Cerebellar nuclear complex (tissue), 1 donor: ENCODE data around the gene GPR183.

Experiments
- DNase-seq, 2 experiments: peaks; one replicate each; lab custom pipeline; 2025; lab: John Stamatoyannopoulos, UW

The GPR183 gene

DNA sequence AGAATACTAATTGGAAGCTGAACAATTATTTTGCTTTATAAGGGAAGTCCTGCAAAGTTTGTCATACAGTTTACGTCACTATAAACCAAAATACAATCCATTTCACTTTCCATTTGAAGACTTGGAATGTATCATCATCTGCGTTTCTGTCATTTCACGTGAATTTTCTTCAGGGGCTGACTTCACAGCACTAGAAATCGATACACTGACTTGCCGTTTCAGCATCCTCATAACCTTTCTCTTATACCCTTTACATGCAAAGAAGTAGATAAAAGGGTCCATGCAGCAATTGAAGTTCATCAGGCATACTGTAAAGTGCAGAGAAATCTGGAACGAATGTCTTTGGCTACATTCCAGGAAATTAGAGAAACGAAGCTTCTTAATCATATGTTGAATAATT, 12.2 kb downstream of the GPR183 start:
- DNase-seq: no peak

- DNase-seq: no peak
These were observed 13.0 kb downstream of the GPR183 start for GRCh38 chr13:99294198-99294597.

DNA sequence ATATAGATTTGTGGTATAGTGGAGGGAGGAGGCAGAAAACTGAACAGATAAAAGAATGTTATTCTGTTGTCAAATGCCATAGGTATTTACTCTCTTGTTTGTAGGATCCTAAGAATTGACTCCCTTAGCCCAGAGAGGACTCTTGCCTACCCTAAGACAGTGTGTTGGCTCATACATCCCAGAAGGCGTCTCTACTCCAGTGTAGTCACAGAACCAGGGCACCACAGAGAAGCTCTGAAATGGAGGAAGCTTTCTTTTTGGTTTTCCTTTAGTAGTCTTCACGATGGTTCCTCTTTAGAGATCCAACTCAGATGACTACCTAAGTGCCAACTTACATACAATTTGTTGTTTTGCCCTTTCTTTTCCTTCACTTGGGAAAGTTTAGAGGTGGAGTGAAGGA, 14.0 kb downstream of the GPR183 start:
- no peak for DNase-seq

DNA sequence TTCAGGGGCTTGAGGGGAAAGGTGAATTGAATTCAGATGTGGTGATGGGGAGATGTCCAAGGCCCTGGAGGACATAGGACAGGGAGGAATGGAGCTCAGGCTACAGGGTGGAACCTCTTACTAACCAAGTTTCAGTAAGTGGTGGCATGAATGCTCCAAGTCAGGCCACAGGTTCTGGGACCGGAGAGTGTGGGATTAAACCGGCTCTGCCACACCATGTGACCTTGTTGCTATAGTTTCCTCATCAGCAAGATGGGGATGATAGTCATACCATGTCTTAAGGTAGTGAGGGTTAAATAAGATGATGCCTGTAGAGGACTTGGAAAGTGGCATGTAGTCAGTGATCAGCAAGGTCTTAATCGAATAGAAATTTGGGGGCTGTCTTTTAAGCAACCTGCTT, 16.3 kb downstream of the GPR183 start:
- DNase-seq: no peak

GRCh38 chr13:99289674-99290337, 17.4 kb downstream of the GPR183 start:
- DNase-seq: no peak

DNA sequence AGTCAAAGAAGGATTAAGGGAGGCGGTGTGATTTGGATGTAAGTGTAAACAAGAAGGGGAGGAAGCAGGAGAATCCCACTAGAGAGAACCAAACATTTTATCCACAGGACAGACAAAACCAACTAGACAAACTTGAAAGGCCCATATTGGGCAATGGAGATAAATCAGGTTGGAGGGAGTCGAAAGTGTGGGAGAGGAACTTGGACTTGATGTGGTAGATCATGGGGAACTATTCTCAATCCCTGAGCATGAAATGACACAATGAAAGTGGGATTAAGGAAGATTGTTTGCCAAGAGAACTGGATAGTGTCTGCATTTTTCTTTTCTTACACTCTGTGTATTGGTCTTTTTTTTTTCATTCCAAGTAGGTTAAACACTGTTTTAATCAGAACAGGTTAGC, 17.9 kb downstream of the GPR183 start:
- DNase-seq: no peak

GRCh38 chr13:99288089-99288488, 19.1 kb downstream of the GPR183 start:
- DNase-seq: no peak

DNA sequence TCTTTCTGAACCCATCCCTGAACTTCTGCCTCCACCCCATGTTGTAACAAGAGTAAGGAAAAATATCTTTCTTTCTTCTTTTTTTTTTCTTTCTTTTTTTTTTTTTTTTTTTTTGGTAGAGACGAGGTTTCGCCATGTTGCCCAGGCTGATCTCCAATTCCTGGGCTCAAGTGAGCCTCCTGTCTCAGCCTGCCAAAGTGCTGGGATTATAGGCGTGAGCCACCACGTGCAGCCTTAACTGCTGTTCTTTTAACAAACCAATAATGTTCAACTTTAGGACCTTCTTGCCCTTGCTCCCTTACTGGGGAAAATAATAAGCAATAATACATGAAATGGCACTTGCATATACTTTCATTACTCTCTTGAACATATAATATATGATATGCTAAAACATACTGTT, 19.6 kb downstream of the GPR183 start:
- no peak for DNase-seq

GRCh38 chr13:99285432-99286182, 21.6 kb downstream of the GPR183 start:
- DNase-seq: no peak

GRCh38 chr13:99282264-99283231, 24.7 kb downstream of the GPR183 start:
- DNase-seq: no peak

- DNase-seq: no peak
These were observed 25.4 kb downstream of the GPR183 start for GRCh38 chr13:99281811-99282263.

GRCh38 chr13:99280166-99280565, 27.0 kb downstream of the GPR183 start:
- no peak for DNase-seq

GRCh38 chr13:99279637-99280036, 27.6 kb downstream of the GPR183 start:
- no peak for DNase-seq

DNA sequence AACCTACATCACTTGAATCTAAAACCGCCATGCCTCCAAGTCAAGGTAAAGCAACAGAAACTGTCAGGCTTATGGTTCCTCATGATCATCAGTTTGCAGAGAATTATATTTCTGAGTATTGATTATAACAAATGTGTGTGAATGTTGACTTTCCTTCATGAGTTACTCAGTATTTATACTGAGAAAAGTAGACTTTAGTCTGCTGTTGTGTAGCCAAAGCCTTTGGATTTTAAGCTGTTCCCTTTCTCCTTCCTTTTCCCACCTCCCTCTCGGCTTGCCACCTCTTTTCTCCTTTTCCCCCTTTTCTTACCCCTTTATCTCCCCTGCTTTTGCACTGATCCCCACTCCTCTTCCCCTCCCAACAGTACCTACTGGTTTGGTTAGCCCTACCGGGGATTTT, 28.4 kb downstream of the GPR183 start:
- DNase-seq: no peak

DNA sequence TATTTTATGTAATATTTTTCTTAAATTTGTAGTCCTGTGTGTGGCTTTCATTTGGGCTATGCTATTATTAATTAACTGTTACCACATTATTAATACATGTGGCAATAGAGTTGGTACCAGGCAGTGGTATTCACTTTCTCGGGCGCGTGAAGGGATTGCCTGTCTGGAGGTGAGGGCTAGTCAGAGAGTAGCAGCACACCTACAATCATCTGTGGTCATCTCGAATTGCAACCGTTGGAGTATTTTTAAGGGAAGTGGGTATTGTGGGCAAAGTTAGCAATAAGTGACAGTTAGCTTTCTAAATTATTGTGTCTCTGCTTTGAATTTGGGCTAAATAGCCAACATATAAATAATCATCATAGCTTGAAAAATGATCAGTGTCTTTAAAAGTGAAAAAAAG, 29.0 kb downstream of the GPR183 start:
- no peak for DNase-seq

DNA sequence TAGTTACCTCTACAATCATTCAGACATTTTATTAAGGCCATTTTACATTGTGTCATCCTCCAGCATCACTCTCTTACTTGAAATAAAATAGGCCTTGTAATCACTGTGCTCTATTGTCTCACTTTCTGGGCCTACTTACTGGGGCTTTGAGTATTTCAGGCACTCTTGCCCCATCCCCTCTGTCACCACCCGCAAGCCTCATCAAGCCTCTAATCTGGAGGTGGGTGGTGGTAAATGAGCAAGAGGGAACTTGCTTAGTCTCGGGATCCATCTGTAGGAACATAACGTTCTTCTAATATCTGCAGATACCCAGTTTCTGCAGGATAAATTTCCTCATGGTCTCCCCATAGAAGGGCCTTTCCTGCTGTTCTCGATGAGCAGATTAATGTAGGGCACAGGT, 29.6 kb downstream of the GPR183 start:
- no peak for DNase-seq

DNA sequence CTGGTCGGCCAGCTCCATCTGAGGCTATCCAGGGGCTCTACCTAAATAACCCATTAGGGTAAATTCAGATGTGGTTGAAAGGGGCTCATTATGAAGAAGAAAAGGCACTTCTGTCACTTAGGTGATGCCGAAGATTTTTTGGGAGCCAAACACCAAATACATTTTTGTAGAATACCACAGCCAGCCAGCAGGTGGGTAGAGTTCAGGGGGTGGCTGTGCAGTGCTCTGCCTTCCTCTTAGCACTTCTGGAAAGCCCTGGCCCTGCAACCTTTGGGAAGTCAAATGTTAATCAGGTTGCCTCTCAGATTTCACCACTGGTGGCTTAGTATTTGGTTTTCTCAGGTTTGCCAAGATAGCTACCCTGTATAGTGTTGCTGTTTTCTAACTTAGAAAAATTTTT, 30.5 kb downstream of the GPR183 start:
- no peak for DNase-seq

- no peak for DNase-seq
These were observed 32.1 kb downstream of the GPR183 start for GRCh38 chr13:99275093-99275469.

DNA sequence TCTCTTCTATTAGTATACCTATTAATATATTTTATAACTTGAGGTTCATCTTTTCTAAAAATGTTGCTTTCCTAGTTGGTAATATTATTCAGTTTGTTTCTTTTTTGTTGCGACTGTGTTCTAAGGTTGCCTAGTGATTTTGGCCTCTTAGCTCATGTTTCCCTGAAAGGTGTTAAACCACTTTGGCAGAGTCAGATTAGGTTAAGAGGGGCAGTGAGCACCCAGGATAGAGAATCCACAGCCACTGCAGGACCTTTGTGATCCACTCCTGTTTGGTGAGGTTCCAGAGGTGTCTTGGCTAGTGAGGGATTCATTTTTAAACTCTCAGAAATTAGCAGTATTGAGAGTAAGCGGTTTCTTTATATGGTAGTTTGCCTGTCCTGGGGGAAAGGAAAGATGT, 34.1 kb downstream of the GPR183 start:
- no peak for DNase-seq

GRCh38 chr13:99272481-99272880, 34.7 kb downstream of the GPR183 start:
- no peak for DNase-seq

DNA sequence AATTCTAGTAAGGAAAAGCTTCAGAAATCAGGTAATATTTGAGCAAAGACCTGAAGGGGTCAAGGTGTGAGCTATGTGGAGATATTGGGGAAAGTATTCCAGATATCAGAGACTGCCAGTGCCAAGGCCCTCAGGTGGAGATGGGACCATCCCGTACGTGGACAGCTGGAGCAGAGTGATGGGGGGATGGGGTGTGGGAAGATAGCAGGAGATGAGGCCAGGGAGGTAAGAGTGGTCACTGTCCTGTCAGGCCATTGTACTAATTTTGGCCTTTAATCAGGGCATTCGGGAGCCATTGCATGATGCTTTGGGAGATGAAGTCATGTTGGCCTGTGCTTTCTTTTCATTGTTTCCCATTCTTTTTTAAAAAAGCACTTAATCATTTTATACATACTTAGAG, 36.0 kb downstream of the GPR183 start:
- DNase-seq: no peak

DNA sequence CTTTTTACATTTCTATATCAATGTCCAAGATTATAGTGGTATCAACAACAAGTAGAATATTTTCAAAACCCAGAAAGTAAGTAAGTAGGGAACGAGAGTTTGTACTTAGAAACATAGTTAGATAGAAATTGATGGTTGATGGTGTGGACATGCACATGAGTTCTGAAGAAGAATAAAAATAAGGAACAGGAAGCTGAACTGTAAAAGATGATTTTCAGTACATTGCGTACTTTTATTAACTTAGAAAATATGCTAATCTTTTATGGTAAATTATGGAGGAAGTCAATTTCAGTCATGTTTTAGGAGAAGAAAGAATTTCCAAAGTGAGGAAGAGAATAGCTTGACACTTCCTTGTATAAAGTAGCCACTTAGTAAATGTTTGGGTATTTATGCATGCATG, 36.7 kb downstream of the GPR183 start:
- DNase-seq: no peak
